MCF 10A (cell line): ENCODE measurements around the gene SNAI1. TPM values are rescaled to one million over a fixed set of nuclear protein-coding genes. Genes with fewer than 3 reads are reported as not detected.
"Not testable (repeated sequence)": the region's sequence is repeated elsewhere in the genome, so short reads cannot be mapped to it uniquely, and the experiment has no call there.

Source experiments
- BruUV-seq: library from RNA; stranded (reverse); fragments of 400-500 nt; replicated peaks from 2 replicates; lab custom pipeline; 2021; lab: Mats Ljungman, UMichigan
- CTCF ChIA-PET: fragments of 300-600 bp; sonication (Branson Sonifier 250); formaldehyde crosslinking; extraction: SDS; loops from one replicate; lab custom pipeline; 2021; ENCODE audit warnings: antibody characterized with exemption, inconsistent platforms; lab: Yijun Ruan, JAX
- POLR2A ChIA-PET: fragments of 300-600, 350-650 bp; sonication (Branson Sonifier 250); formaldehyde crosslinking; extraction: SDS; loops from one replicate; lab custom pipeline; 2020; ENCODE audit warnings: antibody characterized with exemption, inconsistent platforms; lab: Yijun Ruan, JAX
- DNase-seq: peaks from one replicate; pipeline ENCODE4 v3.0.0-alpha.2; 2018; ENCODE audit not compliant: unreplicated experiment
- H3K27ac Mint-ChIP-seq: one replicate; pipeline ENCODE4 v1.8.0; 2022; ENCODE audit warnings: mild to moderate bottlenecking, low read depth, mixed read lengths; ENCODE audit not compliant: unreplicated experiment
- H3K27me3 Mint-ChIP-seq: one replicate; pipeline ENCODE4 v1.8.0; 2022; ENCODE audit warnings: mixed read lengths; ENCODE audit not compliant: insufficient read depth, unreplicated experiment
- H3K36me3 Mint-ChIP-seq: one replicate; pipeline ENCODE4 v1.8.0; 2022; ENCODE audit warnings: mild to moderate bottlenecking, moderate library complexity, mixed read lengths; ENCODE audit not compliant: insufficient read depth, unreplicated experiment
- H3K4me1 Mint-ChIP-seq: one replicate; pipeline ENCODE4 v1.8.0; 2022; ENCODE audit warnings: mixed read lengths; ENCODE audit not compliant: insufficient read depth, unreplicated experiment
- H3K4me3 Mint-ChIP-seq: one replicate; pipeline ENCODE4 v1.8.0; 2022; ENCODE audit warnings: mild to moderate bottlenecking, moderate library complexity, mixed read lengths; ENCODE audit not compliant: unreplicated experiment
- H3K9me3 Mint-ChIP-seq: one replicate; pipeline ENCODE4 v1.8.0; 2022; ENCODE audit warnings: mixed read lengths; ENCODE audit not compliant: unreplicated experiment
- intact Hi-C: fragments of 100-400 bp; cut with micrococcal nuclease; formaldehyde crosslinking; loops from 2 replicates; pipeline ENCODE4 v1.14.1; 2022
- total RNA-seq: library from RNA; stranded (reverse); gene quantifications from 2 replicates; pipeline ENCODE4 v1.2.3, GENCODE V29; 2022
- TF ChIP-seq, protein P1 (sequence below): fragments of 200-600 bp; IDR thresholded peaks from one replicate; pipeline ENCODE4 v1.8.0; 2022; ENCODE audit warnings: antibody characterized with exemption, mild to moderate bottlenecking; ENCODE audit not compliant: unreplicated experiment

SNAI1 gene
- total RNA-seq, 1 experiment from 2014 or later: 0.23 TPM

- no peaks in the 10 kb centered on the region for H3K9me3 Mint-ChIP-seq
- H3K27ac Mint-ChIP-seq: no peak overlapping the region
- peaks cover 6% of the 10 kb centered on the region for H3K4me1 Mint-ChIP-seq
- CTCF ChIA-PET: interaction anchor here (0.6 to 1.0 kb wide), 2 partner anchors 17 to 70 kb away, joined by 3 to 4 read pairs; no protein-coding TSS in a partner anchor
- intact Hi-C loops: no loop called here
- no peaks in the 10 kb centered on the region for H3K27me3 Mint-ChIP-seq
- H3K4me3 Mint-ChIP-seq: no peak overlapping the region
- POLR2A ChIA-PET: no interaction called here
- no peaks in the 10 kb centered on the region for H3K36me3 Mint-ChIP-seq
- BruUV-seq: no TSS peak
- TF ChIP-seq, protein P1, sequence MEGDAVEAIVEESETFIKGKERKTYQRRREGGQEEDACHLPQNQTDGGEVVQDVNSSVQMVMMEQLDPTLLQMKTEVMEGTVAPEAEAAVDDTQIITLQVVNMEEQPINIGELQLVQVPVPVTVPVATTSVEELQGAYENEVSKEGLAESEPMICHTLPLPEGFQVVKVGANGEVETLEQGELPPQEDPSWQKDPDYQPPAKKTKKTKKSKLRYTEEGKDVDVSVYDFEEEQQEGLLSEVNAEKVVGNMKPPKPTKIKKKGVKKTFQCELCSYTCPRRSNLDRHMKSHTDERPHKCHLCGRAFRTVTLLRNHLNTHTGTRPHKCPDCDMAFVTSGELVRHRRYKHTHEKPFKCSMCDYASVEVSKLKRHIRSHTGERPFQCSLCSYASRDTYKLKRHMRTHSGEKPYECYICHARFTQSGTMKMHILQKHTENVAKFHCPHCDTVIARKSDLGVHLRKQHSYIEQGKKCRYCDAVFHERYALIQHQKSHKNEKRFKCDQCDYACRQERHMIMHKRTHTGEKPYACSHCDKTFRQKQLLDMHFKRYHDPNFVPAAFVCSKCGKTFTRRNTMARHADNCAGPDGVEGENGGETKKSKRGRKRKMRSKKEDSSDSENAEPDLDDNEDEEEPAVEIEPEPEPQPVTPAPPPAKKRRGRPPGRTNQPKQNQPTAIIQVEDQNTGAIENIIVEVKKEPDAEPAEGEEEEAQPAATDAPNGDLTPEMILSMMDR: no peak
- DNase-seq: no peak
Observed at GRCh38 chr20:49999329-49999728, 16.5 kb downstream of the SNAI1 start.

GRCh38 chr20:50000548-50001222 is 17.9 kb downstream of the SNAI1 start:
- ChIA-PET CTCF (interaction anchor here (0.6 to 1.0 kb wide), 3 partner anchors 13 to 387 kb away, joined by 3 to 5 read pairs (median 3); no protein-coding TSS in a partner anchor), POLR2A (interaction anchor here (0.6 kb wide), 1 partner anchor 45 kb away, joined by 3 read pairs; no protein-coding TSS in a partner anchor)
- H3K36me3 Mint-ChIP-seq, BruUV-seq, H3K27me3 Mint-ChIP-seq, H3K27ac Mint-ChIP-seq, H3K4me3 Mint-ChIP-seq, H3K4me1 Mint-ChIP-seq, intact Hi-C loops, DNase-seq, H3K9me3 Mint-ChIP-seq: not testable (repeated sequence)

DNA sequence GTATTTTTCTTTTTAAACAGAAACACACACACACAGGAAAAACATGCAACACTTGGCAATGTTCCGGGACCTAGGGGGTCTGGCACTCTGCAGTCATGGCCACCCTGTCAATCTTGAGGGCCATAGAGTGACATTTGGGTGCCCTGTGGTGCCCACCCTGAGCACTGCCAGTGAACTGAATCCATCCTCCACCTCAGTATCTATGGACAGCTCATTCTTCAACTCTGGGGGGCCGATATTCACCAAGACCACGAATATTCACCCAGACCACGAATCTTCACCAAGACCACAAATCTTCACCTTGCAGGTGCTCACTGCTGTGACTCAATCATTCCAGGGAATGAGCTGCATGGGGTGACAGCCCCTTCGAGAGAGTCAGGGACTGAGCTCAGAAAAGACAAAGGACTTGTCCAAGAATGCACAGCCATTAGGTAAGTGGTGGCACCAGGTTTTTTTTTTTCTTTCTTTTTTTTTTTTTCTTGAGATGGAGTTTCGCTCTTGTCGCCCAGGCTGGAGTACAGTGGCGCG is 19.1 kb downstream of the SNAI1 start:
- H3K4me3 Mint-ChIP-seq: no peak overlapping the region
- POLR2A ChIA-PET: no interaction called here
- no TSS peak for BruUV-seq
- H3K27me3 Mint-ChIP-seq: no peaks in the 10 kb centered on the region
- intact Hi-C loops: no loop called here
- CTCF ChIA-PET: interaction anchor here (0.6 to 2.8 kb wide), 4 partner anchors 14 to 377 kb away, joined by 3 to 16 read pairs (median 3); no protein-coding TSS in a partner anchor
- H3K4me1 Mint-ChIP-seq: peaks cover 6% of the 10 kb centered on the region
- no peaks in the 10 kb centered on the region for H3K36me3 Mint-ChIP-seq
- no peaks in the 10 kb centered on the region for H3K9me3 Mint-ChIP-seq
- TF ChIP-seq, protein P1: no peak
- H3K27ac Mint-ChIP-seq: no peak overlapping the region
- no peak for DNase-seq

- intact Hi-C loops: no loop called here
- CTCF ChIA-PET: interaction anchor here (0.9 to 2.8 kb wide), 2 partner anchors 10 to 24 kb away, joined by 3 to 16 read pairs; no protein-coding TSS in a partner anchor
Observed at GRCh38 chr20:50003253-50003656, 20.5 kb downstream of the SNAI1 start.

More at GRCh38 chr20:50003253-50003656, 20.5 kb downstream of the SNAI1 start:
- Mint-ChIP-seq H3K4me3 (no peak overlapping the region), H3K9me3 (no peaks in the 10 kb centered on the region), H3K36me3 (no peaks in the 10 kb centered on the region), H3K27me3 (no peaks in the 10 kb centered on the region), H3K4me1 (peaks cover 6% of the 10 kb centered on the region), H3K27ac (no peak overlapping the region)
- peak; percentile 87 for DNase-seq
- no TSS peak for BruUV-seq
- TF ChIP-seq, protein P1: no peak
- POLR2A ChIA-PET: interaction anchor here (0.5 to 2.4 kb wide), 4 partner anchors 10 to 49 kb away, joined by 3 to 5 read pairs (median 3); no protein-coding TSS in a partner anchor
